Right cardiac atrium (tissue), 5 donors: ENCODE results near the gene CABLES1. TPM values are rescaled to one million over a fixed set of nuclear protein-coding genes. Genes with fewer than 3 reads are reported as not detected.
"Not testable (repeated sequence)": the region's sequence is repeated elsewhere in the genome, so short reads cannot be mapped to it uniquely, and the experiment has no call there.

Experiments used
- ATAC-seq, 2 donors: fragments of 200-7000 bp; cut with Tn5 transposase; one replicate each; pipeline versions ENCODE4 v1.8.0 to v1.9.1; 2020; ENCODE audit warnings: moderate library complexity in 2 of 2, mild to moderate bottlenecking in 1 of 2
- DNase-seq, 3 donors: peaks; one replicate each; pipeline ENCODE4 v3.0.0-alpha.2; 2020
- H3K27ac ChIP-seq: one replicate; pipeline ENCODE4 v1.5.1; 2013; ENCODE audit warnings: mild to moderate bottlenecking, low read length, control low read depth, moderate library complexity
- H3K27me3 ChIP-seq: one replicate; pipeline ENCODE4 v1.6.1; 2013; ENCODE audit not compliant: control insufficient read depth, insufficient read depth
- H3K4me1 ChIP-seq: one replicate; pipeline ENCODE4 v1.6.1; 2013; ENCODE audit warnings: low read length; ENCODE audit not compliant: control insufficient read depth, insufficient read depth
- H3K4me3 ChIP-seq: one replicate; pipeline ENCODE4 v1.5.1; 2013; ENCODE audit warnings: low read length, control low read depth
- H3K9me3 ChIP-seq: one replicate; pipeline ENCODE4 v1.6.1; 2013; ENCODE audit warnings: low read length; ENCODE audit not compliant: control insufficient read depth
- WGBS: extraction: QIAGEN DNeasy Blood & Tissue Kit; methylation state at CpG from one replicate; pipeline ENCODE4 v1.1.7; 2013; 5-methylcytosine and 5-hydroxymethylcytosine counted together
- intact Hi-C, 4 donors: fragments of 100-400 bp; cut with DNase I; formaldehyde crosslinking; loops; one replicate each; pipeline versions ENCODE4 v1.11.0 to v1.14.0; 2022 to 2023
- polyA plus RNA-seq: library from polyadenylated mRNA; stranded (reverse); fragments of 200-250 nt; gene quantifications from one replicate; pipeline ENCODE4 v1.2.3, GENCODE V29; 2013
- total RNA-seq, 4 donors: library from RNA; stranded (reverse); fragmentation: NEBNext Ultra II Directional; extraction: Animal tissue kit (Norgen Biotek cat#: 25700); gene quantifications; one replicate each; pipeline ENCODE4 v1.2.1, GENCODE V29; 2021
- donor health status: healthy with polysubstance abuse.
- donor health status: DM: no; HTN: yes; CAD: no.
- donor health status: DM: no; HTN: no; CAD: no.
- donor health status: DM: no; HTN: yes; CAD: no; lungs with severe emphysema.
- donor health status: DM: yes; HTN: yes; CAD: no.

Gene CABLES1
- total and polyA plus RNA-seq, 5 donors = 3.2 to 5.6 (median 4.1) TPM

DNA sequence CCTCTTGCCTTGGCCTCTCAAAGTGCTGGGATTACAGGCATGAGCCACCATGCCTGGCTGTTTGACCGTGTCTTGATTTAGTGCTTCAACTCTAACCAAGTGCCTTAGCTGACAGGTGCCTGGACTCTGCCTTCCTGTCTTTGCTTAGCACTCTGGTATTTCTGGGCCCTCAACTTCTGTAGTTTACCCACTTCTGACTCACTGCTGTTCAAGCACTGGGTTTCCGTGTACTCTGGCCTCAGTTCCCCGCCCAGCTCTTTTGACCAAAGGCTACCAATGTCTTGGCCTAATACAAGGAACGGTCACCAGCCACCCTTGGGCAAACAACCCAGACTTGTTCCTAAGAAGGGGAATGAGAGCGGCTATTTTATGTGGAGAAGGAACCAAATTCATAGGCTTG lies 35.7 kb upstream of the CABLES1 start:
- 94% methylated on average over 5 of the region's 5 CpGs for WGBS
- Histone ChIP-seq H3K4me3 (no peak overlapping the region), H3K27ac (no peak overlapping the region), H3K9me3 (no peaks in the 10 kb centered on the region), H3K27me3 (no peaks in the 10 kb centered on the region), H3K4me1 (no peaks in the 10 kb centered on the region)
- ATAC-seq (no peak), DNase-seq (no peak)
- intact Hi-C loops = no loop called here

DNA sequence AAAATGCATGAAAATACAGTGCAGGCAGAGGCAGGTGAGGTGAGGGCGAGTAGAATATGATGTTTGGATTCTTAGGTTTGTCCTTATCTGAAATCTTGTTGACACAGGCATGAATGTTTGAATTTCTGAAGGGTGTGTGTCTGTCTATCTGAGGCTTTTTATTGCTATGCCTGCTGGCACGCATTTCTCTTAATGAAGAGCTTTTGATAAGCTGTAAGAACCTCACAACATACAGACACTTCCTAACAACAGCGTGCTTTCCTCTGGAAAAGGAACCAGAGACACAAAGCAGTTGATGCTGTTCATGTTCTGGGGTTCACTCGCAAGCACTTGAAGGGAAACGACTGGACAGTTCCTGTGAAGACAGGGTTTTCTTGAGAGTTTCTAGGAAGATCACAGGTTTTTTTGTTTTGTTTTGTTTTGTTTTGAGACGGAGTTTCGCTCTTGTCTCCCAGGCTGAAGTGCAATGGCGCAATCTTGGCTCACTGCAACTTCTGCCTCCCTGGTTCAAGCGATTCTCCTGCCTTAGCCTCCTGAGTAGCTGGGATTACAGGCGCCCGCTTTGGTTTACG lies 33.3 kb upstream of the CABLES1 start:
- intact Hi-C loops = no loop called here
- Histone ChIP-seq H3K4me1 (no peaks in the 10 kb centered on the region), H3K4me3 (no peak overlapping the region), H3K27me3 (no peaks in the 10 kb centered on the region), H3K27ac (no peak overlapping the region), H3K9me3 (no peaks in the 10 kb centered on the region)
- no peak for DNase-seq
- WGBS = 68% methylated on average over 12 of the region's 12 CpGs
- peak in 1 of 2 donors; percentile 21 for ATAC-seq

DNA sequence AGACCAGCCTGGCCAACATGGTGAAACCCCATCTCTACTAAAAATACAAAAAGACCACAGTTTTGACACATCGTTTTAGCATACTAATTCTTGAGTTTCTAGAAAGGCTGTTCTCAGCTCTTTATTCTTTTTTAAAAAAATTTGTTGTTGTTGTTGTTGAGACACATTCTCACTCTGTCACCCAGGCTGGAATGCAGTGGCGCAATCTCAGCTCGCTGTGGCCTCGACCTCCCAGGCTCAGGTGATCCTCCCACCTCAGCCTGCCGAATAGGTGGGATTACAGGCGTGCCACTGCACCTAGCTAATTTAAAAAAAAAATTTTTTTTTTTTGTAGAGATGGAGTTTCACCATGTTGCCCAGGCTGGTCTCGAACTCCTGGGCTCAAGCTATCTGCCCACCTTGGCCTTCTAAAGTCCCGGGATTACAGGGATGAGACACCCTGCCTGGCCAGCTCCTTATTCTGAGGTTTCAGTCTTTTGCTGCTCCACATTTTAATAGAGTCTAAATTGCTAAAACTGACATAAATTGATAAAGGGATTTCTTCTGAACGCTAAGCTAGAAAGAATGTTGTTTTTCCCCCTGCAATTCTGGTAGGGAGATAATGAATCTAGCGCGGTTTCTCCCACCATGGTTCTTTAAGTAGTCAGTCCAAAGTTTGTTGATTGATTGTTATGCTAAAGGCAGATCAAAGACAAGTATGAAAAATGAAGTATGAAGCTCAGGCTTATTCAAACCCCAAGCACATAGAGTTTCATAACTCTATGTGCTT lies 32.6 kb upstream of the CABLES1 start:
- no peak for DNase-seq
- 88% methylated on average over 11 of the region's 11 CpGs for WGBS

DNA sequence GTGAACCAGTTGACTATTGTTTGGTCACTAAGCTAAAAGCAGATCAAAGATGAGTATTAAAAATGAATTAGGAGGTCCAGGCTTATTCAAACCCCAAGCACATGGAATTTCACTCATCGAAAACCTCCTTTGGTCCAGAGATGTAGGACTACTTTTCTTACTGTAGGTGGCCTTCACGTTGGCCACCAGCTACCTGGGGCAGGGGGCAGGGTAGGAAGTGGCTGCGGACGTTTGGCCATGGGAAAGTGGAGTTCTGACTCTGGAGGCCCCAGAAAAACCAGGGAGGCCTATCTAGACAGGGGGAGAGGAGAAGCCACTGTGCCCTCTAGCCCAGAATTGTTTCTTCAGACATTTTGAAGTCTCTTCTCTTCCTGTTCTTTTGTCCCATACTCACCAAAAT lies 31.8 kb upstream of the CABLES1 start:
- Histone ChIP-seq H3K4me1 (no peaks in the 10 kb centered on the region), H3K27me3 (no peaks in the 10 kb centered on the region), H3K4me3 (no peak overlapping the region), H3K27ac (no peak overlapping the region), H3K9me3 (no peaks in the 10 kb centered on the region)
- intact Hi-C loops = no loop called here
- ATAC-seq (no peak), DNase-seq (no peak)
- 91% methylated on average over 4 of the region's 4 CpGs for WGBS

More for the DNA sequence above, 32.6 kb upstream of the CABLES1 start:
- H3K27me3 ChIP-seq = no peaks in the 10 kb centered on the region
- intact Hi-C loops = no loop called here
- no peak overlapping the region for H3K27ac ChIP-seq
- ATAC-seq = no peak
- H3K4me1 ChIP-seq = no peaks in the 10 kb centered on the region
- H3K9me3 ChIP-seq = no peaks in the 10 kb centered on the region
- H3K4me3 ChIP-seq = no peak overlapping the region

DNA sequence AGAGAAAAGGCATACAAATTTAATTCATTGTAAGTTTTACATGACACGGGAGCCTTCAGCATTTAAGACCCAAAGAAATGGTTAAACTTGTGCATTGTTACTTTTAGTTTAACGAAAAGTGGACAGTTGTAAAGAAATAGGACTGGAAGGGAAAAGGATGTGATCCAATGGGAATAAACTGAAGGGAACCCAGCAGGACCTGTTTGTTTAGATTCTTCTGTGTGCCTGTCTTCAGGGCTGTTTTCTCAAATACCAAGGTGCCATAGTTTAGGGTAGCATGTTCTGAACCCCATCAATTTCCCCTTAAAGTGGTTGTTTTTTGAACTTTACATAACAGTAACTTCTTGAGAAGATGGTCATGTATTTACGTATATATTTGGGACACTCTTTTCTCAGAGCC lies 30.3 kb upstream of the CABLES1 start:
- DNase-seq (no peak), ATAC-seq (no peak)
- H3K9me3 ChIP-seq = no peaks in the 10 kb centered on the region
- no peaks in the 10 kb centered on the region for H3K4me1 ChIP-seq
- no peaks in the 10 kb centered on the region for H3K27me3 ChIP-seq
- no peak overlapping the region for H3K27ac ChIP-seq
- intact Hi-C loops = no loop called here
- WGBS = 85% methylated on average over 3 of the region's 3 CpGs
- no peak overlapping the region for H3K4me3 ChIP-seq

DNA sequence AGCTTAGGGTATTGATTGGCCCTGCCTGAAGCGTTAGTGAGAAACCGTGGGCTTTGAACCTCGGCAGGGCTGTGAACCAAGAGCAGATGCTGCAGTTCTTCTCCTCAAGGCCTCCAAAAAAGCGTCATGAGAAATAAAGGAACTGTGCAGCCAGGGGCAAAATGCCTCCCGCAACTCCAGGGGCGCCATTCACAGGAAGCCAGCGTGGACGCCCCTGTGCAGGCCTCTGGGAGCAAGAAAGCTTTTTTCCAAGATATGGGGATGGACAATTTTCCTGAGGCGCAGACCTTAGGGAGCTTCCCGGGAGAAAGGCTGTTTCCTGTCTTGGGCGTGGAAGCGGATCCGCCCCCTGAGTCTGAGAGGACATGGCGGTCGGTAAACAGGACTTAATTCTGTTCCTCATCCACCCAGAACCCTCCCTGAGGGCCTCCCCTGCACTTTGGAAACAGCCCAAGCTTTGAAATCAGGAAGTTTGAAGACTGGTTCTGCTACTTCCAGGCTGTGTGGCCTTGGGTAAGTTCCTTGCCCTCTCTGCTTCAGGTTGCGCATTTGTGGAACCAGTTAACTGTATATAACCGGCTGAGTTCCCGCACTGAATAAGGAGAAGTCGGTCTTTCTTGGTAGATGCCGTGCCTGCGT lies 29.6 kb upstream of the CABLES1 start:
- no peak for DNase-seq
- Histone ChIP-seq H3K27me3 (no peaks in the 10 kb centered on the region), H3K9me3 (no peaks in the 10 kb centered on the region), H3K4me3 (no peak overlapping the region), H3K4me1 (no peaks in the 10 kb centered on the region), H3K27ac (no peak overlapping the region)
- intact Hi-C loops = no loop called here
- WGBS = 77% methylated on average over 21 of the region's 21 CpGs
- ATAC-seq = peak; percentile 69 to 70

DNA sequence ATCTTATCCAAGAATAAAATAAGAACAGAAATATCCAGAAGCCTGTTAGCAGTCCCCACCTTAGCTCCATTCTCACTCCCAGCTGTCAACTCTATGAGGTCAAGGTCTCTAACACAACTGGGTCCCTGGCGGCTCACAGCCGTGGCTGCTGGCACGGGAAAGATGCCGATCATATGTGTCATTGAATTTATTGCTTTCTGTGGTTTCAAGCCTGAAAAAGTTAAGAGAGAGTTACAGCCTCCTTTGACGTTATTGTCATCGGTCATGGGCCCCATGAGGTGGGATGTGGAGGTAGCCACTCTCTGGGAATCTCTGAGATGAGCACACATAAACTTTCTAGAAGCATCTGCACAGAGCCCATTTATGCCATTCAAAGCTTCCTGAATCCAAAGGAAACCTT lies 28.7 kb upstream of the CABLES1 start:
- no peaks in the 10 kb centered on the region for H3K27me3 ChIP-seq
- intact Hi-C loops = no loop called here
- H3K27ac ChIP-seq = no peak overlapping the region
- no peak for DNase-seq
- ATAC-seq = no peak
- WGBS = 37% methylated on average over 6 of the region's 6 CpGs
- H3K4me1 ChIP-seq = no peaks in the 10 kb centered on the region
- H3K9me3 ChIP-seq = no peaks in the 10 kb centered on the region
- H3K4me3 ChIP-seq = no peak overlapping the region

DNA sequence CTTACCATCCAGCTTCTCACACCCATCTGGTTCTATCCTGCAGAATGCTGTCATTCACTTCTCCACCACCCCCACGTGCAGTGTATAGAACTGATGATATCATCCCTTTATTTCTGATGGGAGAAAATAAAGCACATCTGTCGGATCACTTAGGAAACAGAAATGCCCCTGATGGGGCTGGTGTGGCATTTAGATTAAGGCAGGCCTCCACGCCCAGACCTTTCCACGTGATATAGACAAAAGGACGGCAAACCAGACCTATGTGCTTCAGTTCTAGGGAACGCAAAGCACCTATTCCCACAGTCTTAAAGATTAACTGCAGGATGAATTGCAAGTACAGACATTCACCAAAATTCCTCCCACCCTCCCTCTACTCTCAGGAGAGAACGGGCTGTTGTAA lies 27.6 kb upstream of the CABLES1 start:
- DNase-seq (no peak), ATAC-seq (no peak)
- H3K4me3 ChIP-seq = no peak overlapping the region
- H3K4me1 ChIP-seq = no peaks in the 10 kb centered on the region
- H3K27me3 ChIP-seq = no peaks in the 10 kb centered on the region
- no peak overlapping the region for H3K27ac ChIP-seq
- H3K9me3 ChIP-seq = peaks cover 4% of the 10 kb centered on the region
- WGBS = 69% methylated on average over 7 of the region's 7 CpGs
- intact Hi-C loops = no loop called here

DNA sequence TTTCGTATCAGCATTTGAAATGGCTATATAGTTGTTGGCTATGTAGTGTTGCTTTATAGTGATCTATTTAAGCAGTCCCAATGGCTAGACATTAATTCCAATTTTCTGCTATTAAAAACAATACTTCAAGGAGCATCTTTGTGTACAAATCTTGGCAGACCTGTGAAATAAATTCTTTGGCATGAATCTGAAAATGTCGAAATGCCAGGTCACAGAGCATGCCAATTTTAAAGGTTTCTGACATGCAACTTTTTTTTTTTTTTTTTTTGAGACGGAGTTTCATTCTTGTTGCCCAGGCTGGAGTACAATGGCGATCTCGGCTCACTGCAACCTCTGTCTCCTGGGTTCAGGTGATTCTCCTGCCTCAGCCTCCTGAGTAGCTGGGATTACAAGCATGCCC lies 26.8 kb upstream of the CABLES1 start:
- no peaks in the 10 kb centered on the region for H3K4me1 ChIP-seq
- no peak overlapping the region for H3K4me3 ChIP-seq
- no peak overlapping the region for H3K27ac ChIP-seq
- DNase-seq (no peak), ATAC-seq (no peak)
- 83% methylated on average over 5 of the region's 5 CpGs for WGBS
- H3K9me3 ChIP-seq = peaks cover 4% of the 10 kb centered on the region
- intact Hi-C loops = no loop called here
- H3K27me3 ChIP-seq = no peaks in the 10 kb centered on the region

DNA sequence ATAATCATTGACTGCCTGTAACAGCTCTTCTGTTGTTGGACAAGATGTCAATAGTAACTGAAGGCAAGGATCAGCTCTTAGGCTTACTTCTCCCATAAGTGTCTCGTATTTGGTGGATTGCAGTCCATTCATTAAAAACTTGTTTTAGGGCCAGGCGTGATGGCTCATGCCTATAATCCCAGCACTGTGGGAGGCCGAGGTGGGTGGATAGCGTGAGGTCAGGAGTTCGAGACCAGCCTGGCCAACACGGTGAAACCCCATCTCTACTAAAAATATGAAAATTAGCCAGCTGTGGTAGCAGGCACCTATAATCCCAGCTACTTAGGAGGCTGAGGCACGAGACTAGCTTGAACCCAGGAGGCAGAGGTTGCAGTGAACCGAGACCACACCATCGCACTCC lies 26.1 kb upstream of the CABLES1 start:
- H3K4me3 ChIP-seq, ATAC-seq, H3K27me3 ChIP-seq, H3K9me3 ChIP-seq, H3K27ac ChIP-seq, H3K4me1 ChIP-seq, DNase-seq, intact Hi-C loops: not testable (repeated sequence)
- 96% methylated on average over 9 of the region's 9 CpGs for WGBS

DNA sequence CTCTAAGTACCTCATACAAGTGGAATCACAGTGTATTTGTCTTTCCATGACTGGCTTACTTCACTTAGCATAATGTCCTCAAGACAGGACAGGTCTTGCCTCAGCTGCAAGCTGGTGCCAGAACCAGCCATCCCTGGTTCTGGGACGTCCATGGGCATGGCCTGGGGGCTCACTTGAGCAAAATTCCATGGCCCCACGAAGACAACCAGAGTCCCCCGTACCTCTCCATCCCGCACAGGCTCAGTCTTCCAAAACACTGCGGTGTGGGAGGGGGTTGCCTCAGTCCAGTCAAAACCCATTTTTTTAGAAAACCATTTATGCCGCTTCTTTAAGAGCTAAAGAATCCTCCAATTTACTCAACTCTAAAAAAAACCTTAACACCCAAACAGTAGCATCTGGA lies 21.7 kb upstream of the CABLES1 start:
- 81% methylated on average over 6 of the region's 6 CpGs for WGBS

More for the DNA sequence above, 21.7 kb upstream of the CABLES1 start:
- H3K9me3 ChIP-seq = peaks cover 4% of the 10 kb centered on the region
- no peak overlapping the region for H3K27ac ChIP-seq
- DNase-seq (no peak), ATAC-seq (peak in 1 of 2 donors; percentile 10)
- no peak overlapping the region for H3K4me3 ChIP-seq
- H3K27me3 ChIP-seq = no peaks in the 10 kb centered on the region
- intact Hi-C loops = no loop called here
- peaks cover 4% of the 10 kb centered on the region for H3K4me1 ChIP-seq
